ENCODE measurements around the gene FNDC8.
"Not testable (repeated sequence)": the region's sequence is repeated elsewhere in the genome, so short reads cannot be mapped to it uniquely, and the experiment has no call there.

The FNDC8 gene

DNA sequence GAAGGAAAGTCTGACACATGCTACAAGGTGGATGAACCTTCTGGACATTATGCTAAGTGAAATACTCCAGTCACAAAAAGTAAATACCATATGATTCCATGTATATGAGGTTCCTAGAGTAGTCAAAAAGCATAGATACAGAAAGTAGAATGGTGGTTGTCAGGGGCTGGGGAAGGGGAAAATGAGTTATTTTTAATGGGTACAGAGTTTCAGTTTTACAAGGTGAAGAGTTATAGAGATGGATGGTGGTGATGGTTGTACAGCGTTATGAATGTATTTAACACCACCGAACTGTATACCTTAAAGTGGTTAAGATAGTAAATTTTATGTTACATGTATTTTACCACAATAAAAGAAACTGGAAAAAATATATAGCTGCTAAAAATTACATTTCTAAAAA, 19.7 kb upstream of the FNDC8 start:
- ChIA-PET POLR2A (ENCODE audit: low non-redundant PET) (no interaction called here), CTCF (interaction anchor here (0.6 to 2.2 kb wide), 3 partner anchors 12 to 869 kb away, joined by 4 to 7 read pairs (median 4); no protein-coding TSS in a partner anchor)
- TF ChIP-seq, protein P1, sequence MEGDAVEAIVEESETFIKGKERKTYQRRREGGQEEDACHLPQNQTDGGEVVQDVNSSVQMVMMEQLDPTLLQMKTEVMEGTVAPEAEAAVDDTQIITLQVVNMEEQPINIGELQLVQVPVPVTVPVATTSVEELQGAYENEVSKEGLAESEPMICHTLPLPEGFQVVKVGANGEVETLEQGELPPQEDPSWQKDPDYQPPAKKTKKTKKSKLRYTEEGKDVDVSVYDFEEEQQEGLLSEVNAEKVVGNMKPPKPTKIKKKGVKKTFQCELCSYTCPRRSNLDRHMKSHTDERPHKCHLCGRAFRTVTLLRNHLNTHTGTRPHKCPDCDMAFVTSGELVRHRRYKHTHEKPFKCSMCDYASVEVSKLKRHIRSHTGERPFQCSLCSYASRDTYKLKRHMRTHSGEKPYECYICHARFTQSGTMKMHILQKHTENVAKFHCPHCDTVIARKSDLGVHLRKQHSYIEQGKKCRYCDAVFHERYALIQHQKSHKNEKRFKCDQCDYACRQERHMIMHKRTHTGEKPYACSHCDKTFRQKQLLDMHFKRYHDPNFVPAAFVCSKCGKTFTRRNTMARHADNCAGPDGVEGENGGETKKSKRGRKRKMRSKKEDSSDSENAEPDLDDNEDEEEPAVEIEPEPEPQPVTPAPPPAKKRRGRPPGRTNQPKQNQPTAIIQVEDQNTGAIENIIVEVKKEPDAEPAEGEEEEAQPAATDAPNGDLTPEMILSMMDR (conservative IDR thresholded peaks at IDR 0.05; ENCODE audit: low read depth) = no peak
- DNase-seq (ENCODE audit: low spot score) = no peak
- no peak overlapping the region for H3K27ac ChIP-seq

DNA sequence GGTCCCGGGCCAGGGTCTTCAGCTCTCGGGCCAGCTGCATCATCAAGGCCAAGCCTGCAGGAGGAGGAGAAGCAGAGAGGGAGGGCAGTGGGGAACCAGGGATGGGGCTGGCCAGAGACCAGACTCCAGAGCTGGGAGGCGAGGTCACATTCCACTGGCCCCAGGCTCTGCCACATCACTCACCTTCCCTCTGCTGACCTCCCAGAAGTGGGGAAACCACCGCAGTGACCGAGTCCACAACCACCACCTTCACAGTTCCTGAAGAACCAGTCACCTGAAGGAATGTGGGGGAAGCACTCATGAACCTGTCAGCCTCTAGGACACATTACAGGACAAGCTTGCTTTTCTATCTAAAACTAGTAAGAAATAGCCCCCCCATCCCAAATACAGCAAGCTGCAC, 18.1 kb upstream of the FNDC8 start:
- TF ChIP-seq, protein P1 (conservative IDR thresholded peaks at IDR 0.05; ENCODE audit: low read depth) = no peak
- H3K27ac ChIP-seq = no peak overlapping the region
- ChIA-PET POLR2A (ENCODE audit: low non-redundant PET) (no interaction called here), CTCF (interaction anchor here (0.6 to 2.2 kb wide), 4 partner anchors 14 to 684 kb away, joined by 3 to 7 read pairs (median 4); no protein-coding TSS in a partner anchor)
- no peak for DNase-seq (ENCODE audit: low spot score)

DNA sequence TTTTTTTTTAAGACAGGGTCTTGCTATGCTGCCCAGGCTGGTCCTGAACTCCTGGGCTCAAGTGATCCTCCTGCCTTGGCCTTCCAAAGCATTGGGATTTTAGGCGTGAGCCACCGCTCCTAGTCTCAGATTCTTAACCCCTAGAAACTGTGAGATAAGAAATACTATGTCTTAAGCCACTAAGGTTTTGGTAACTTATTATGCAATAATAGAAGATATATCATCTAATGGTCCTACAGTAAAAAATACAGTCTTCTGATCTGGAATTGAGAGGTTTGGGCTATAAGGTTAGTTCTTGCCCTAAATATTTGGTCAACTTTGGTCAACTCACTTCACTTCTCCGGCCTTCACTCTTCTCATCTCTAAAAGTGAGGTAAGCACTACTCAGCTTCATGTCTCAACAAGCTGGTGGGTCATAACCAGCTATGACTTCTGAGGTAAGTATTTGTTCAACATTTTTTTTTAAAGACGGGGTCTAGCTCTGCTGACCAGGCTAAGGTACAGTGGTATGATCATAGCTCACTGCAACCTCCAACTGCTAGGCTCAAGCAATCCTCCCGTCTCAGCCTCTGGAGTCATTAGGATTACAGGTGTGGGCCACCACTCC, 16.5 kb upstream of the FNDC8 start:
- CTCF ChIA-PET = no interaction called here
- POLR2A ChIA-PET (ENCODE audit: low non-redundant PET) = no interaction called here
- DNase-seq (ENCODE audit: low spot score) = no peak
- H3K27ac ChIP-seq = no peak overlapping the region
- TF ChIP-seq, protein P1 (conservative IDR thresholded peaks at IDR 0.05; ENCODE audit: low read depth) = no peak

DNA sequence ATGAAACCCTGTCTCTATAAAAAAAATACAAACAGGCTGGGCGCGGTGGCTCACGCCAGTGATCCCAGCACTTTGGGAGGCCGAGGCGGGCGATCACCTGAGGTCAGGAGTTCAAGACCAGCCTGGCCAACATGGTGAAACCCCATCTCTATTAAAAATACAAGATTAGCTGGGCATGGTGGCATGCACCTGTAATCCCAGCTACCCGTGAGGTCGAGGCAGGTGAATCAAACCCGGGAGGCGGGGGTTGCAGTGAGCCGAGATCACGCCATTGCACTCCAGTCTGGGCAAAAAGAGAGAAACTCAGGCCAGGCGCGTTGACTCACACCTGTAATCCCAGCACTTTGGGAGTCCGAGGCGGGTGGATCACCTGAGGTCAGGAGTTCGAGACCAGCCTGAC, 10.6 kb upstream of the FNDC8 start:
- H3K27ac ChIP-seq; DNase-seq (ENCODE audit: low spot score); POLR2A ChIA-PET (ENCODE audit: low non-redundant PET); CTCF ChIA-PET: not testable (repeated sequence)

DNA sequence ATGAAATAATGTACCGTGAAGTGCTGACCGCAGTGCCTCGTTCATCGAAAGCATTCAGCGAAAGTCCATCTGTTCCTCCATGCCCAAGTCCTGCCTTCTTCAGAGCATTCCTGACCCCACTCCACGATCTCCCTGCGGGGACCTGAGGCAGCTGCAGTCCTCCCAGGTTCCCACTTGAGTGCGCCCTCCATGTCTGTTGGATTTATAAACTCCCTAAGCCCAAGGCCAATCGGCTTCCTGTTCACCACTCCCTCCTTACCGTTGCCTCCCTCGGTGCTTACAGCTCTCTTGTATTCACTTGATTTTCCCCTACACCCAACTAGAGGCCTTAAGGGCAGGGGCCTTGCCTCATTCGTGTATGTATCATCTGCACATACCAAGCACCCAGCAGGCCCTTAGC, 4.6 kb upstream of the FNDC8 start:
- TF ChIP-seq, protein P1 (conservative IDR thresholded peaks at IDR 0.05; ENCODE audit: low read depth) = no peak
- ChIA-PET POLR2A (ENCODE audit: low non-redundant PET) (no interaction called here), CTCF (interaction anchor here (0.6 to 1.5 kb wide), 2 partner anchors 14 to 27 kb away, joined by 3 to 6 read pairs; no protein-coding TSS in a partner anchor)
- no peak overlapping the region for H3K27ac ChIP-seq
- no peak for DNase-seq (ENCODE audit: low spot score)

DNA sequence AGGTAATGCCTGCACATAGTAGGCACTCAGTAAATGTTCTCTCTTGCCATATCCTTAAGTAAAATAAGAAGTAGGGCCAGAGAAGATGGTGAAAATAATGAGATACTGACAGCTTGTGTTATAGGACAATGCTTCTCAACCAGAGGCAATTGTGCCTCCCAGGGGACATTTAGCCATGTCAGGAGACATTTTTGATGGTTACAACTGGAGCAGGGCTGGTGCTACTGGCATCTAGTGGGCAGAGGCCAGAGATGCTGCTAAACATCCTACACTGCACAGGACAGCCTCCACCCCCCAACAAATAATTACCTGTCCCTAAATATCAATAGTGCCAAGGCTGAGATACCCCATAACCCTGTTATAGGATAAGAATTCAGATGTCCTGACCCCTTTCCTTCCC, 3.4 kb upstream of the FNDC8 start:
- ChIA-PET POLR2A (ENCODE audit: low non-redundant PET) (no interaction called here), CTCF (interaction anchor here (0.6 to 2.5 kb wide), 5 partner anchors 28 to 1678 kb away, joined by 3 to 13 read pairs (median 3); no protein-coding TSS in a partner anchor)
- no peak overlapping the region for H3K27ac ChIP-seq
- TF ChIP-seq, protein P1 (conservative IDR thresholded peaks at IDR 0.05; ENCODE audit: low read depth) = no peak
- no peak for DNase-seq (ENCODE audit: low spot score)

DNA sequence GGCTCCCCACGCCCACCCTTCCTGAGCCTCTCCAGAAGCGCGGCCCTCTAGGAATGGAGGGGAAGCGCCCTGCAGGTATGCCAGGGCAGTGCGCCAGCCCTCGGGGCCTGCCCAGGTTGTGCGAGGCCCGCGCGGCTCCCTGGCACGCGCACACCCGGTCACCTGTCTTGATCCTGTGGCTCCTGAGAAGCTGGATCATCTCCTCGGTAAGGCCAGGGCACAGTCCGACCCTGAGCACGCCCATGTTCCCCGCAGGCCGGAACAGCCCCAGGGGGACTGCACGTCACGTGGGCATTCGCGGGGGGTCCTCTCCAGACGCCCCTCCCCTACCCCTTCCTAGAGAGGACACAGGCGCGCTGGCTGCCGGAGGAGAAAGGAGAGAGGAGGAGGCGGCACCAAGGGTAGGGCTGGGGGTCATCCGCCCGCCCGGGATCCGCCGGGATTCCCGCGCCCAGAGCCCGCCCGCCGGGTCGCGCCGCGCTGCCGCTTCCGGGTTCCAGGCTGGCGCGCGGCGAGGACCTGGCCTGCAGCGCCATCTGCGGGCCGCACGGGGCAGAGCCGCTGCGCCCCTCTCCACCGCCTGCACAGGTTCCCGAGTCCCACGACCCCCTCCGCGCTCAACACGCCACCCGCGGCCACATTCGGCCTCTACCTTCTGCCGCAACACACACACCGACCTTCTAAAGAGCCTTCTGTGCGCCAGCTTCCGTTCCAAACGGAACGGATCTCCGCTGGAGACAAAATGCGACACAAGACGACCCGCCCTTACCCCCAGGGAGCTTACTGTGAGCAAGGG, 1.8 kb upstream of the FNDC8 start, which contains the start of gene RAD51D:
Gene RAD51D (minus strand): TSS at position 491 of the 796 bp plus-strand sequence. CDS start 247 bp downstream, at position 244.
- ChIA-PET CTCF (interaction anchor here (0.5 to 2.5 kb wide), 24 partner anchors 10 to 1733 kb away, joined by 3 to 13 read pairs (median 3); no protein-coding TSS in a partner anchor), POLR2A (ENCODE audit: low non-redundant PET) (no interaction called here)
- TF ChIP-seq, protein P1 (conservative IDR thresholded peaks at IDR 0.05; ENCODE audit: low read depth) = peak; percentile 95
- peak within 1 kb of the TSS; percentile 71 for H3K27ac ChIP-seq
- peak; percentile 76 for DNase-seq (ENCODE audit: low spot score)
